ENCODE measurements around the gene KRTAP19-2.

Gene KRTAP19-2

GRCh38 chr21:30491963-30492428 lies 4.8 kb upstream of the KRTAP19-2 start, which contains the start of gene KRTAP19-3:
Gene KRTAP19-3, minus strand, starts transcription at chr21:30492013. Its CDS starts 56 bp downstream, at chr21:30491957.
- TF ChIP-seq, protein P1, sequence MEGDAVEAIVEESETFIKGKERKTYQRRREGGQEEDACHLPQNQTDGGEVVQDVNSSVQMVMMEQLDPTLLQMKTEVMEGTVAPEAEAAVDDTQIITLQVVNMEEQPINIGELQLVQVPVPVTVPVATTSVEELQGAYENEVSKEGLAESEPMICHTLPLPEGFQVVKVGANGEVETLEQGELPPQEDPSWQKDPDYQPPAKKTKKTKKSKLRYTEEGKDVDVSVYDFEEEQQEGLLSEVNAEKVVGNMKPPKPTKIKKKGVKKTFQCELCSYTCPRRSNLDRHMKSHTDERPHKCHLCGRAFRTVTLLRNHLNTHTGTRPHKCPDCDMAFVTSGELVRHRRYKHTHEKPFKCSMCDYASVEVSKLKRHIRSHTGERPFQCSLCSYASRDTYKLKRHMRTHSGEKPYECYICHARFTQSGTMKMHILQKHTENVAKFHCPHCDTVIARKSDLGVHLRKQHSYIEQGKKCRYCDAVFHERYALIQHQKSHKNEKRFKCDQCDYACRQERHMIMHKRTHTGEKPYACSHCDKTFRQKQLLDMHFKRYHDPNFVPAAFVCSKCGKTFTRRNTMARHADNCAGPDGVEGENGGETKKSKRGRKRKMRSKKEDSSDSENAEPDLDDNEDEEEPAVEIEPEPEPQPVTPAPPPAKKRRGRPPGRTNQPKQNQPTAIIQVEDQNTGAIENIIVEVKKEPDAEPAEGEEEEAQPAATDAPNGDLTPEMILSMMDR (IDR thresholded peaks at IDR 0.05; ENCODE audit: low read length): no peak
- no peak for TF ChIP-seq EZH2 (optimal IDR thresholded peaks at IDR 0.05; ENCODE audit: low read depth, low read length)
- TF ChIP-seq EZH2phosphoT487 (IDR thresholded peaks at IDR 0.05; ENCODE audit: low read length): no peak
- Histone ChIP-seq H3K9me2 (replicated peaks; ENCODE audit: insufficient read depth, low read length) (no peaks in the 10 kb centered on the region), H3K4me2 (ENCODE audit: low read depth, low read length) (no peak within 1 kb of the TSS), H3K9me3 (replicated peaks; ENCODE audit: insufficient read depth, low read length) (no peaks in the 10 kb centered on the region), H3K36me3 (replicated peaks; ENCODE audit: insufficient read depth, low read length) (no peaks in the 10 kb centered on the region), H3F3A (ENCODE audit: insufficient read depth, low read length) (no peaks in the 10 kb centered on the region), H3K27me3 (replicated peaks; ENCODE audit: insufficient read depth, low read length) (no peaks in the 10 kb centered on the region), H4K20me1 (ENCODE audit: insufficient read depth, low read length) (no peaks in the 10 kb centered on the region), H3K4me1 (ENCODE audit: low read length) (no peaks in the 10 kb centered on the region), H2AFZ (ENCODE audit: low read length) (no peak within 1 kb of the TSS), H3K9ac (ENCODE audit: low read length) (no peak within 1 kb of the TSS), H3K4me3 (ENCODE audit: low read length) (no peak within 1 kb of the TSS), H3K79me2 (ENCODE audit: low read length) (no peaks in the 10 kb centered on the region), H3K27ac (ENCODE audit: low read length) (no peak within 1 kb of the TSS)
- DNase-seq: no peak

DNA sequence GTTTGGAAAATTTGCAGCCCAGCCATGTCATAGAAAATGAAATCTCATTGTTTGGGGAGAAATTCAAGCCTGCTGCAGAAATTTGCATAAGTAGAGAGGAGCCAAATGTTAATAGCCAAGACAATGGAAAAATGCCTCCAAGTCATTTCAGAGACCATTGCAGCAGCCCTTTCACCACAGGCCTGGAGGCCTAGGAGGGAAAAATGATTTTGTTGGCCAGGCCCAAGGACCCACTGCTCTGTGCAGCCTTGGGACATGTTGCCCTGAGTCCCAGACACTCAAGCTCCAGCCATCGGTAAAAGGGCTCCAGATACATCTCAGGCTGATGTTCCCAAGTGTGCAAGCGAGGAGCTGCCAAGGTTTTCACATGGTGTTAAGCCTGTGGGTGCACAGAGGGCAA lies 1.1 kb downstream of the KRTAP19-2 start:
- H3K9me2 ChIP-seq (replicated peaks; ENCODE audit: insufficient read depth, low read length): no peaks in the 10 kb centered on the region
- no peaks in the 10 kb centered on the region for H3K27me3 ChIP-seq (replicated peaks; ENCODE audit: insufficient read depth, low read length)
- no peak overlapping the region for H2AFZ ChIP-seq (ENCODE audit: low read length)
- H3K27ac ChIP-seq (ENCODE audit: low read length): no peak overlapping the region
- H3K4me2 ChIP-seq (ENCODE audit: low read depth, low read length): no peak overlapping the region
- no peaks in the 10 kb centered on the region for H3K4me1 ChIP-seq (ENCODE audit: low read length)
- H3K79me2 ChIP-seq (ENCODE audit: low read length): no peaks in the 10 kb centered on the region
- no peak for TF ChIP-seq EZH2phosphoT487 (IDR thresholded peaks at IDR 0.05; ENCODE audit: low read length)
- TF ChIP-seq EZH2 (optimal IDR thresholded peaks at IDR 0.05; ENCODE audit: low read depth, low read length): no peak
- TF ChIP-seq, protein P1 (IDR thresholded peaks at IDR 0.05; ENCODE audit: low read length): no peak
- H3K9me3 ChIP-seq (replicated peaks; ENCODE audit: insufficient read depth, low read length): no peaks in the 10 kb centered on the region
- no peaks in the 10 kb centered on the region for H3F3A ChIP-seq (ENCODE audit: insufficient read depth, low read length)
- DNase-seq: no peak
- no peak overlapping the region for H3K9ac ChIP-seq (ENCODE audit: low read length)
- no peaks in the 10 kb centered on the region for H3K36me3 ChIP-seq (replicated peaks; ENCODE audit: insufficient read depth, low read length)
- H4K20me1 ChIP-seq (ENCODE audit: insufficient read depth, low read length): no peaks in the 10 kb centered on the region
- H3K4me3 ChIP-seq (ENCODE audit: low read length): no peak overlapping the region

GRCh38 chr21:30482130-30482529 lies 5.1 kb downstream of the KRTAP19-2 start:
- Histone ChIP-seq H3K79me2 (ENCODE audit: low read length) (no peaks in the 10 kb centered on the region), H4K20me1 (ENCODE audit: insufficient read depth, low read length) (no peaks in the 10 kb centered on the region), H3K9me2 (replicated peaks; ENCODE audit: insufficient read depth, low read length) (no peaks in the 10 kb centered on the region), H3K9me3 (replicated peaks; ENCODE audit: insufficient read depth, low read length) (no peaks in the 10 kb centered on the region), H3F3A (ENCODE audit: insufficient read depth, low read length) (no peaks in the 10 kb centered on the region), H3K9ac (ENCODE audit: low read length) (no peak overlapping the region), H3K27me3 (replicated peaks; ENCODE audit: insufficient read depth, low read length) (no peaks in the 10 kb centered on the region), H3K27ac (ENCODE audit: low read length) (no peak overlapping the region), H3K36me3 (replicated peaks; ENCODE audit: insufficient read depth, low read length) (no peaks in the 10 kb centered on the region), H3K4me3 (ENCODE audit: low read length) (no peak overlapping the region), H2AFZ (ENCODE audit: low read length) (no peak overlapping the region), H3K4me2 (ENCODE audit: low read depth, low read length) (no peak overlapping the region), H3K4me1 (ENCODE audit: low read length) (no peaks in the 10 kb centered on the region)
- TF ChIP-seq EZH2 (optimal IDR thresholded peaks at IDR 0.05; ENCODE audit: low read depth, low read length): no peak
- TF ChIP-seq EZH2phosphoT487 (IDR thresholded peaks at IDR 0.05; ENCODE audit: low read length): no peak
- TF ChIP-seq, protein P1 (IDR thresholded peaks at IDR 0.05; ENCODE audit: low read length): no peak
- no peak for DNase-seq
